Activated CD8-positive, alpha-beta memory T cell treated with anti-CD3 and anti-CD28 coated beads, Interleukin-2, amount 10 ng/mL, durations not matched to agents 7 days and 5 days (primary cell): Measurements from ENCODE around the gene SNURF. TPM values are rescaled to one million over a fixed set of nuclear protein-coding genes. Genes with fewer than 3 reads are reported as not detected.
"Not testable (repeated sequence)": the region's sequence is repeated elsewhere in the genome, so short reads cannot be mapped to it uniquely, and the experiment has no call there.

Experiments used
- ATAC-seq: fragments of 150-1000 bp; cut with Tn5 transposase; one replicate; pipeline ENCODE4 v1.10.0; 2021; ENCODE audit warnings: moderate library complexity
- CTCF ChIA-PET: fragments of 350-600 bp; sonication (Branson Sonifier 250); formaldehyde crosslinking; loops from one replicate; lab custom pipeline; 2021; ENCODE audit warnings: antibody characterized with exemption; lab: Charles Lee
- DNase-seq: peaks from one replicate; pipeline ENCODE4 v3.0.0-alpha.2; 2020
- H3K27ac Mint-ChIP-seq: one replicate; pipeline ENCODE4 v1.8.0; 2021; ENCODE audit warnings: mild to moderate bottlenecking, mixed read lengths
- H3K27me3 Mint-ChIP-seq: one replicate; pipeline ENCODE4 v1.8.0; 2021; ENCODE audit warnings: mixed read lengths
- H3K36me3 Mint-ChIP-seq: one replicate; pipeline ENCODE4 v1.8.0; 2021; ENCODE audit warnings: mild to moderate bottlenecking, mixed read lengths
- H3K4me1 Mint-ChIP-seq: one replicate; pipeline ENCODE4 v1.8.0; 2021; ENCODE audit warnings: mixed read lengths
- H3K4me3 Mint-ChIP-seq: one replicate; pipeline ENCODE4 v1.8.0; 2021; ENCODE audit warnings: mild to moderate bottlenecking, moderate library complexity, mixed read lengths
- H3K9me3 Mint-ChIP-seq: one replicate; pipeline ENCODE4 v1.8.0; 2022; ENCODE audit warnings: low read depth, mixed read lengths
- total RNA-seq, 2 experiments: library from RNA; stranded (reverse); gene quantifications; one replicate each; pipeline ENCODE4 v1.2.3, GENCODE V29; 2021

The SNURF gene
- total RNA-seq, result 10 to 100 TPM; 14.8 to 23.3 TPM

- peaks cover 12% of the 10 kb centered on the region for H3K4me1 Mint-ChIP-seq
- peak; percentile 81 for DNase-seq
- H3K27me3 Mint-ChIP-seq, result no peaks in the 10 kb centered on the region
- peak within 1 kb of the TSS; percentile 92 for H3K4me3 Mint-ChIP-seq
- peaks cover 12% of the 10 kb centered on the region for H3K36me3 Mint-ChIP-seq
- peak within 1 kb of the TSS; percentile 92 for H3K27ac Mint-ChIP-seq
- CTCF ChIA-PET, result no interaction called here
- peak; percentile 65 for ATAC-seq
- peaks cover 3% of the 10 kb centered on the region for H3K9me3 Mint-ChIP-seq
Observed at GRCh38 chr15:24954783-24955530, at the start of gene SNURF, which contains the start of gene SNRPN. TSS of gene SNURF (plus strand) at chr15:24954987. CDS start at chr15:24955049, 62 bp downstream. TSS of gene SNRPN (plus strand) at chr15:24954987. CDS start at chr15:24974454, 19,467 bp downstream.

GRCh38 chr15:24916305-24917009, 38.3 kb upstream of the SNURF start:
- DNase-seq (peak; percentile 46), ATAC-seq (no peak)
- CTCF ChIA-PET, result no interaction called here
- H3K27ac Mint-ChIP-seq, result no peak overlapping the region
- no peaks in the 10 kb centered on the region for H3K36me3 Mint-ChIP-seq
- peaks cover 15% of the 10 kb centered on the region for H3K9me3 Mint-ChIP-seq
- H3K4me3 Mint-ChIP-seq, result no peak overlapping the region
- peaks cover 9% of the 10 kb centered on the region for H3K4me1 Mint-ChIP-seq
- H3K27me3 Mint-ChIP-seq, result no peaks in the 10 kb centered on the region

GRCh38 chr15:24917431-24917830, 37.4 kb upstream of the SNURF start:
- Mint-ChIP-seq H3K36me3 (no peaks in the 10 kb centered on the region), H3K27ac (no peak overlapping the region), H3K9me3 (peaks cover 17% of the 10 kb centered on the region), H3K4me1 (peaks cover 9% of the 10 kb centered on the region), H3K27me3 (no peaks in the 10 kb centered on the region), H3K4me3 (no peak overlapping the region)
- DNase-seq (no peak), ATAC-seq (no peak)
- CTCF ChIA-PET, result no interaction called here

- DNase-seq, result no peak
- Mint-ChIP-seq H3K36me3 (no peaks in the 10 kb centered on the region), H3K27ac (no peak overlapping the region), H3K4me3 (no peak overlapping the region), H3K27me3 (no peaks in the 10 kb centered on the region), H3K4me1 (peaks cover 9% of the 10 kb centered on the region), H3K9me3 (peaks cover 26% of the 10 kb centered on the region)
- CTCF ChIA-PET, result no interaction called here
- ATAC-seq, result no peak
Observed at GRCh38 chr15:24919446-24919845, 35.3 kb upstream of the SNURF start.

- ATAC-seq, DNase-seq, CTCF ChIA-PET, H3K4me1 Mint-ChIP-seq, H3K36me3 Mint-ChIP-seq, H3K4me3 Mint-ChIP-seq, H3K27ac Mint-ChIP-seq, H3K27me3 Mint-ChIP-seq: not testable (repeated sequence)
- peaks cover 17% of the 10 kb centered on the region for H3K9me3 Mint-ChIP-seq
Observed at GRCh38 chr15:24922781-24923180, 32.0 kb upstream of the SNURF start.

- H3K9me3 Mint-ChIP-seq, result peaks cover 22% of the 10 kb centered on the region
- DNase-seq (no peak), ATAC-seq (no peak)
- H3K36me3 Mint-ChIP-seq, result no peaks in the 10 kb centered on the region
- H3K4me3 Mint-ChIP-seq, result no peak overlapping the region
- H3K27me3 Mint-ChIP-seq, result no peaks in the 10 kb centered on the region
- no peak overlapping the region for H3K27ac Mint-ChIP-seq
- H3K4me1 Mint-ChIP-seq, result no peaks in the 10 kb centered on the region
- CTCF ChIA-PET, result no interaction called here
Observed at GRCh38 chr15:24924153-24924552, 30.6 kb upstream of the SNURF start.

- DNase-seq (no peak), ATAC-seq (no peak)
- Mint-ChIP-seq H3K4me3 (no peak overlapping the region), H3K27me3 (no peaks in the 10 kb centered on the region), H3K4me1 (no peaks in the 10 kb centered on the region), H3K9me3 (peaks cover 23% of the 10 kb centered on the region), H3K36me3 (no peaks in the 10 kb centered on the region), H3K27ac (no peak overlapping the region)
- CTCF ChIA-PET, result no interaction called here
Observed at GRCh38 chr15:24924621-24925020, 30.2 kb upstream of the SNURF start.

- not testable (repeated sequence) for H3K4me3 Mint-ChIP-seq, ATAC-seq
- CTCF ChIA-PET, result interaction anchor here (0.7 kb wide), 1 partner anchor 14 kb away, joined by 3 read pairs; no protein-coding TSS in a partner anchor
Observed at GRCh38 chr15:24931874-24932732, 22.7 kb upstream of the SNURF start.

GRCh38 chr15:24933716-24934115, 21.1 kb upstream of the SNURF start:
- no peak overlapping the region for H3K4me3 Mint-ChIP-seq
- H3K4me1 Mint-ChIP-seq, result no peaks in the 10 kb centered on the region
- CTCF ChIA-PET, result no interaction called here
- ATAC-seq (no peak), DNase-seq (no peak)
- peaks cover 16% of the 10 kb centered on the region for H3K9me3 Mint-ChIP-seq
- H3K27ac Mint-ChIP-seq, result no peak overlapping the region
- no peaks in the 10 kb centered on the region for H3K27me3 Mint-ChIP-seq
- no peaks in the 10 kb centered on the region for H3K36me3 Mint-ChIP-seq

More at GRCh38 chr15:24931874-24932732, 22.7 kb upstream of the SNURF start:
- H3K36me3 Mint-ChIP-seq, H3K27me3 Mint-ChIP-seq, DNase-seq, H3K4me1 Mint-ChIP-seq, H3K27ac Mint-ChIP-seq: not testable (repeated sequence)
- peaks cover 21% of the 10 kb centered on the region for H3K9me3 Mint-ChIP-seq

GRCh38 chr15:24938224-24938623, 16.6 kb upstream of the SNURF start:
- ATAC-seq, H3K4me1 Mint-ChIP-seq, H3K27me3 Mint-ChIP-seq, H3K4me3 Mint-ChIP-seq, DNase-seq, CTCF ChIA-PET, H3K36me3 Mint-ChIP-seq, H3K27ac Mint-ChIP-seq: not testable (repeated sequence)
- H3K9me3 Mint-ChIP-seq, result peaks cover 17% of the 10 kb centered on the region

- no peak overlapping the region for H3K27ac Mint-ChIP-seq
- no peak for DNase-seq
- H3K9me3 Mint-ChIP-seq, result peaks cover 12% of the 10 kb centered on the region
- peaks cover 4% of the 10 kb centered on the region for H3K4me1 Mint-ChIP-seq
- ATAC-seq, result no peak
- no peak overlapping the region for H3K4me3 Mint-ChIP-seq
- CTCF ChIA-PET, result no interaction called here
- H3K36me3 Mint-ChIP-seq, result no peaks in the 10 kb centered on the region
- H3K27me3 Mint-ChIP-seq, result no peaks in the 10 kb centered on the region
Observed at GRCh38 chr15:24940236-24940635, 14.6 kb upstream of the SNURF start.

GRCh38 chr15:24943361-24943760, 11.4 kb upstream of the SNURF start:
- peaks cover 4% of the 10 kb centered on the region for H3K4me1 Mint-ChIP-seq
- no peaks in the 10 kb centered on the region for H3K36me3 Mint-ChIP-seq
- no peak overlapping the region for H3K4me3 Mint-ChIP-seq
- ATAC-seq (no peak), DNase-seq (no peak)
- CTCF ChIA-PET, result no interaction called here
- H3K9me3 Mint-ChIP-seq, result peaks cover 5% of the 10 kb centered on the region
- no peaks in the 10 kb centered on the region for H3K27me3 Mint-ChIP-seq
- H3K27ac Mint-ChIP-seq, result no peak overlapping the region

GRCh38 chr15:24944954-24945353, 9.8 kb upstream of the SNURF start:
- CTCF ChIA-PET, result no interaction called here
- Mint-ChIP-seq H3K9me3 (peaks cover 3% of the 10 kb centered on the region), H3K27me3 (no peaks in the 10 kb centered on the region), H3K27ac (no peak overlapping the region), H3K4me3 (no peak overlapping the region), H3K4me1 (peaks cover 4% of the 10 kb centered on the region), H3K36me3 (no peaks in the 10 kb centered on the region)
- ATAC-seq (no peak), DNase-seq (no peak)
